Adrenal gland (tissue), 5 donors: ENCODE measurements around the gene GLI1.

Source experiments
- POLR2A ChIP-seq, 2 donors: fragments of 450-650 bp; IDR thresholded peaks; one replicate each; pipeline ENCODE4 v1.6.1; 2017; ENCODE audit warnings: antibody characterized with exemption in 2 of 2, mild to moderate bottlenecking in 2 of 2, moderate library complexity in 1 of 2
- TF ChIP-seq, protein P1 (sequence below), 6 experiments: fragments of 450-650 bp in 4 of 6; fragments of 200-600 bp in 2 of 6; sonication (generic) in 1 of 6; IDR thresholded peaks; 1 replicate in 5 of 6; 2 replicates in 1 of 6; pipeline versions ENCODE4 v1.5.1 to v1.8.0; 2016 to 2021; ENCODE audit warnings: antibody characterized with exemption in 6 of 6, mild to moderate bottlenecking in 2 of 6, moderate library complexity in 1 of 6
- donor health status: DM: no; HTN: no; CAD: no.

DNA sequence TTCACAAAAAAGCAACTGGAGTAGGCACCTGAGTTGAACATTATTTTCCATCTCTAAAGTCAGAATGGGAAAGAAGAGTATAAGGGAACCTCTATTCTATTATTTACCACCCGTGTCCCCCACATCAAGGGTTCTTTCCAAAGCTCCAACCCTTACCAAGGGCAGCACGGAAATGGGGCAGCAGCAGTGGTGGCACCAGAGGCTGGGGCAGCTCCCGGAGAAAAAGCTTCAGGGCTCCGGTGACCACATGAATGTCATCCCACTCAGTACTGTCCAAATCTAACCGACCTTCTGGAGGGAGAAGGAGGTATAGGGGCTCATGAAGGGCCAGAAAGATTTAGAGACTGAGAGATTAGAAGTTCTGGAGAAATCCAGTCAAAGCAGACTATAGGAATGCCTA lies 14.3 kb downstream of the GLI1 start:
- TF ChIP-seq, protein P1, sequence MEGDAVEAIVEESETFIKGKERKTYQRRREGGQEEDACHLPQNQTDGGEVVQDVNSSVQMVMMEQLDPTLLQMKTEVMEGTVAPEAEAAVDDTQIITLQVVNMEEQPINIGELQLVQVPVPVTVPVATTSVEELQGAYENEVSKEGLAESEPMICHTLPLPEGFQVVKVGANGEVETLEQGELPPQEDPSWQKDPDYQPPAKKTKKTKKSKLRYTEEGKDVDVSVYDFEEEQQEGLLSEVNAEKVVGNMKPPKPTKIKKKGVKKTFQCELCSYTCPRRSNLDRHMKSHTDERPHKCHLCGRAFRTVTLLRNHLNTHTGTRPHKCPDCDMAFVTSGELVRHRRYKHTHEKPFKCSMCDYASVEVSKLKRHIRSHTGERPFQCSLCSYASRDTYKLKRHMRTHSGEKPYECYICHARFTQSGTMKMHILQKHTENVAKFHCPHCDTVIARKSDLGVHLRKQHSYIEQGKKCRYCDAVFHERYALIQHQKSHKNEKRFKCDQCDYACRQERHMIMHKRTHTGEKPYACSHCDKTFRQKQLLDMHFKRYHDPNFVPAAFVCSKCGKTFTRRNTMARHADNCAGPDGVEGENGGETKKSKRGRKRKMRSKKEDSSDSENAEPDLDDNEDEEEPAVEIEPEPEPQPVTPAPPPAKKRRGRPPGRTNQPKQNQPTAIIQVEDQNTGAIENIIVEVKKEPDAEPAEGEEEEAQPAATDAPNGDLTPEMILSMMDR (IDR thresholded peaks at IDR 0.05), result no peak
- no peak for TF ChIP-seq POLR2A (IDR thresholded peaks at IDR 0.05)
